Embryonic facial prominence (tissue), 1 donor: ENCODE measurements around the gene MED13.
"Not testable (repeated sequence)": the region's sequence is repeated elsewhere in the genome, so short reads cannot be mapped to it uniquely, and the experiment has no call there.

ENCODE experiments used
- DNase-seq: peaks from one replicate; pipeline ENCODE4 v3.0.0-alpha.2; 2016; ENCODE audit errors: extremely low spot score

MED13 gene

GRCh38 chr17:62086737-62087136, 21.7 kb upstream of the MED13 start:
- no peak for DNase-seq

GRCh38 chr17:62085511-62086408, 20.7 kb upstream of the MED13 start:
- DNase-seq = no peak

- DNase-seq = no peak
Observed at GRCh38 chr17:62084585-62084984, 19.5 kb upstream of the MED13 start.

- DNase-seq = no peak
Observed at GRCh38 chr17:62083651-62084050, 18.6 kb upstream of the MED13 start.

- DNase-seq = no peak
Observed at GRCh38 chr17:62080647-62081046, 15.6 kb upstream of the MED13 start.

- DNase-seq = no peak
Observed at GRCh38 chr17:62078009-62078408, 12.9 kb upstream of the MED13 start.

- DNase-seq = no peak
Observed at GRCh38 chr17:62076864-62077788, 12.0 kb upstream of the MED13 start.

GRCh38 chr17:62075308-62075815, 10.3 kb upstream of the MED13 start:
- no peak for DNase-seq

- no peak for DNase-seq
Observed at GRCh38 chr17:62073993-62074392, 8.9 kb upstream of the MED13 start.

- DNase-seq = not testable (repeated sequence)
Observed at GRCh38 chr17:62072855-62073254, 7.8 kb upstream of the MED13 start.

GRCh38 chr17:62070900-62071299, 5.8 kb upstream of the MED13 start:
- DNase-seq = no peak

- no peak for DNase-seq
Observed at GRCh38 chr17:62067165-62068145, 2.4 kb upstream of the MED13 start.

GRCh38 chr17:62065611-62066468, 762 bp upstream of the MED13 start:
- peak; percentile 94 for DNase-seq

- DNase-seq = no peak
Observed at GRCh38 chr17:62064029-62064790, 868 bp downstream of the MED13 start.

- no peak for DNase-seq
Observed at GRCh38 chr17:62062944-62063343, 2.1 kb downstream of the MED13 start.

- DNase-seq = no peak
Observed at GRCh38 chr17:62062302-62062701, 2.8 kb downstream of the MED13 start.

GRCh38 chr17:62059414-62059813, 5.7 kb downstream of the MED13 start:
- no peak for DNase-seq

GRCh38 chr17:62058611-62059010, 6.5 kb downstream of the MED13 start:
- no peak for DNase-seq

- no peak for DNase-seq
Observed at GRCh38 chr17:62057696-62058095, 7.4 kb downstream of the MED13 start.
